Parathyroid adenoma (tissue), 2 donors: Measurements from ENCODE around the gene FBXO41.

ENCODE experiments used
- H2AFZ ChIP-seq: fragments of 300-600 bp; sonication (generic); one replicate; pipeline ENCODE4 v1.7.0; 2017; ENCODE audit warnings: antibody characterized with exemption, mild to moderate bottlenecking
- H3K27ac ChIP-seq: fragments of 300-600 bp; sonication (generic); one replicate; pipeline ENCODE4 v1.7.0; 2017
- H3K27me3 ChIP-seq: fragments of 300-600 bp; sonication (generic); one replicate; pipeline ENCODE4 v1.7.0; 2017; ENCODE audit warnings: low read length; ENCODE audit not compliant: control insufficient read depth, insufficient read depth
- H3K36me3 ChIP-seq: fragments of 300-600 bp; sonication (generic); one replicate; pipeline ENCODE4 v1.7.0; 2017; ENCODE audit warnings: low read length; ENCODE audit not compliant: control insufficient read depth, insufficient read depth
- H3K4me1 ChIP-seq: fragments of 300-600 bp; sonication (generic); one replicate; pipeline ENCODE4 v1.7.0; 2017; ENCODE audit warnings: control low read depth
- H3K4me2 ChIP-seq: fragments of 300-600 bp; sonication (generic); one replicate; pipeline ENCODE4 v1.7.0; 2017; ENCODE audit warnings: low read length
- H3K4me3 ChIP-seq: fragments of 300-600 bp; sonication (generic); one replicate; pipeline ENCODE4 v1.7.0; 2017; ENCODE audit warnings: low read depth, low read length
- H3K79me2 ChIP-seq: fragments of 300-600 bp; sonication (generic); one replicate; pipeline ENCODE4 v1.7.0; 2017; ENCODE audit warnings: control low read depth
- H3K9ac ChIP-seq: fragments of 300-600 bp; sonication (generic); one replicate; pipeline ENCODE4 v1.7.0; 2017; ENCODE audit warnings: mild to moderate bottlenecking
- H3K9me3 ChIP-seq: fragments of 300-600 bp; sonication (generic); one replicate; pipeline ENCODE4 v1.7.0; 2017; ENCODE audit warnings: low read length; ENCODE audit not compliant: control insufficient read depth
- CTCF ChIP-seq: fragments of 300-600 bp; sonication (generic); IDR thresholded peaks from one replicate; pipeline ENCODE4 v1.7.0; 2017; ENCODE audit warnings: antibody characterized with exemption, mild to moderate bottlenecking
- donor health status: primary hyperparathyroidism.

The FBXO41 gene

GRCh38 chr2:73267008-73267407 is 17.3 kb downstream of the FBXO41 start:
- peaks cover 4% of the 10 kb centered on the region for H3K79me2 ChIP-seq
- no peak overlapping the region for H2AFZ ChIP-seq
- H3K4me1 ChIP-seq: no peaks in the 10 kb centered on the region
- no peaks in the 10 kb centered on the region for H3K36me3 ChIP-seq
- no peak overlapping the region for H3K4me2 ChIP-seq
- H3K27me3 ChIP-seq: no peaks in the 10 kb centered on the region
- no peaks in the 10 kb centered on the region for H3K9me3 ChIP-seq
- H3K9ac ChIP-seq: no peak overlapping the region
- TF ChIP-seq CTCF: no peak
- no peak overlapping the region for H3K4me3 ChIP-seq
- H3K27ac ChIP-seq: no peak overlapping the region

DNA sequence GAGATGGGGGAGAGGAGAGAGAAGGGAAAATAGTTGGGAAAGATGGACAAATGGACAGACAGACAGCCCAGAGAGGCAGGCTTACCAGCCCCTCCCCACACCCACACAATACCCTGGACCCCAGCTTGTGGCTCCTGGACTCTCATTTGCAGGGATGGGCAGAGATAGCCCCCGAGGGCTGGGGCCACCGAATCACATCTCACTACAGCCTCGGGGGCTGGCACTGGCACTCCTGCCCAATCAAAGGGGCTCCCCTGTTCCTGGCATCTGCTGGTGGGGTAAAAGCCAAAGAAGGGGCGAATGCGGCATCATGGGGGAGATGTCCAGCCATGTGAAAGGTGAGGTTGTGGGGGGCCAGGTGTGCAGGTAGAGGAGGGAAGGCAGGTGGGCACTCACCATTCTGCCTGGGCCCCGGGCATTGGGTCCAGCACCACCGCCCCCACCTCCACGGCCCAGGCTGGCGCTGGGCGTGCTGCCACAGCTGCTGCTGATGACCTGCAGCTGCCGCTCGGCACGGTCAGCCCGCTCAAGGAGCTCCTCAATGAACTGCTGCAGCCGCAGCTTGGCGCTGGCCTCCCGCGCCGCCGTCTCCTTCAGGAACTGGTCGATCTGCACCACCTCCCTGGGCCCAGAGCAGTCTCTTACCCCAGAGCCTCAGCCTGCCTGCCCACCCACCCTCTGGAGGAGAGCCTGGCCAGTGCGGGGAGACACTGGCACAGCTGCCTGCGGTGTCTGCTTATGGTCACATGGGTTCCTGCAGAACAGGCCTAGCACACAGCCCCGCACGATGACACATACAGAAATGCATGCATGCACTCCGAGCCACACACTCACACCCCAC is 18.0 kb downstream of the FBXO41 start:
- no peak for TF ChIP-seq CTCF
- Histone ChIP-seq H3K4me2 (no peak overlapping the region), H3K4me3 (no peak overlapping the region), H3K9me3 (no peaks in the 10 kb centered on the region), H3K4me1 (no peaks in the 10 kb centered on the region), H3K79me2 (peaks cover 4% of the 10 kb centered on the region), H3K27ac (no peak overlapping the region), H3K9ac (no peak overlapping the region), H2AFZ (no peak overlapping the region), H3K27me3 (no peaks in the 10 kb centered on the region), H3K36me3 (no peaks in the 10 kb centered on the region)

GRCh38 chr2:73265298-73266060 is 18.8 kb downstream of the FBXO41 start:
- no peak overlapping the region for H3K4me3 ChIP-seq
- no peak overlapping the region for H3K9ac ChIP-seq
- H3K9me3 ChIP-seq: no peaks in the 10 kb centered on the region
- no peak overlapping the region for H3K4me2 ChIP-seq
- TF ChIP-seq CTCF: no peak
- no peak overlapping the region for H3K27ac ChIP-seq
- no peaks in the 10 kb centered on the region for H3K27me3 ChIP-seq
- no peaks in the 10 kb centered on the region for H3K4me1 ChIP-seq
- H2AFZ ChIP-seq: no peak overlapping the region
- H3K79me2 ChIP-seq: peaks cover 4% of the 10 kb centered on the region
- H3K36me3 ChIP-seq: no peaks in the 10 kb centered on the region

- Histone ChIP-seq H3K4me2 (no peak overlapping the region), H3K4me3 (no peak overlapping the region), H3K79me2 (peaks cover 4% of the 10 kb centered on the region), H3K4me1 (no peaks in the 10 kb centered on the region), H3K27me3 (no peaks in the 10 kb centered on the region), H3K9me3 (no peaks in the 10 kb centered on the region), H3K36me3 (no peaks in the 10 kb centered on the region), H2AFZ (no peak overlapping the region), H3K27ac (no peak overlapping the region), H3K9ac (no peak overlapping the region)
- no peak for TF ChIP-seq CTCF
Observed at GRCh38 chr2:73264783-73265182, 19.5 kb downstream of the FBXO41 start.
